ENCODE measurements around the gene SYDE1. TPM values are rescaled to one million over a fixed set of nuclear protein-coding genes. Genes with fewer than 3 reads are reported as not detected.
"Not testable (repeated sequence)": the region's sequence is repeated elsewhere in the genome, so short reads cannot be mapped to it uniquely, and the experiment has no call there.

The SYDE1 gene
- polyA plus RNA-seq: 1 to 10 TPM in 3 of 4 donors, under 1 TPM in 1; 0.45 to 5.4 (median 3.3) TPM
- long read RNA-seq, donor 1: 0 reads
- long read RNA-seq, donor 2, partial matches to known transcripts: 19 of 27 reads
- long read RNA-seq, donor 2, other reads (novel, unspliced or antisense): 8 of 27 reads
- long read RNA-seq, donor 3: 0 reads
- long read RNA-seq, donor 4: 0 reads
- long read RNA-seq, donor 5: 0 reads
- long read RNA-seq, donor 6, partial matches to known transcripts: 0 of 2 reads
- long read RNA-seq, donor 6, other reads (novel, unspliced or antisense): 0 of 2 reads
- long read RNA-seq, donor 7, transcript SYDE1-201 (8 exons, 3,264 nt): major isoform, 8 of 12 reads
- long read RNA-seq, donor 7, partial matches to known transcripts: 0 of 12 reads
- long read RNA-seq, donor 7, other reads (novel, unspliced or antisense): 0 of 12 reads
- long read RNA-seq, donor 8, partial matches to known transcripts: 0 of 1 reads
- long read RNA-seq, donor 8, other reads (novel, unspliced or antisense): 0 of 1 reads
- long read RNA-seq, donor 9: 0 reads
- long read RNA-seq, donor 10, partial matches to known transcripts: 18 of 59 reads
- long read RNA-seq, donor 10, other reads (novel, unspliced or antisense): 35 of 59 reads

GRCh38 chr19:15107061-15108010, at the start of gene SYDE1:
SYDE1 (plus strand) TSS chr19:15107401; CDS start chr19:15107434, 33 bp downstream.
- peaks cover 0 to 18% (median 0%) of the 10 kb centered on the region in 3 donors for H3K36me3 ChIP-seq (ENCODE audit: control insufficient read depth in 3 of 3, insufficient read depth in 2 of 3, low read depth in 1 of 3, low read length in 3 of 3)
- 2 to 7% (median 4%) methylated on average over 42 to 78 of the region's 78 CpGs for WGBS, 3 donors
- peak within 1 kb of the TSS in 2 of 3 donors; percentile 72 to 86 for H3K27ac ChIP-seq (ENCODE audit: low read depth in 1 of 3, low read length in 2 of 3)
- H3K4me3 ChIP-seq (ENCODE audit: low read depth in 1 of 3, low read length in 3 of 3): peak within 1 kb of the TSS; percentile 32 to 61 (median 58)
- peaks cover 0 to 19% of the 10 kb centered on the region in 2 donors for H3K9me3 ChIP-seq (ENCODE audit: control insufficient read depth in 2 of 2, insufficient read depth in 1 of 2, low read depth in 1 of 2, low read length in 1 of 2)
- no peaks in the 10 kb centered on the region for H3K4me1 ChIP-seq (ENCODE audit: control insufficient read depth in 3 of 3, insufficient read depth in 2 of 3, low read depth in 1 of 3, low read length in 2 of 3)
- DNase-seq (peak in 1 of 2 donors; percentile 36), FAIRE-seq (no peak)
- peaks cover 0 to 36% (median 0%) of the 10 kb centered on the region in 3 donors for H3K27me3 ChIP-seq (ENCODE audit: control insufficient read depth in 3 of 3, insufficient read depth in 3 of 3, low read length in 3 of 3)

- FAIRE-seq: no peak
- H3K4me1 ChIP-seq (ENCODE audit: control insufficient read depth in 3 of 3, insufficient read depth in 2 of 3, low read depth in 1 of 3, low read length in 2 of 3): no peaks in the 10 kb centered on the region
- 86 to 88% (median 86%) methylated on average over 12 of the region's 12 CpGs for WGBS, 3 donors
Observed at GRCh38 chr19:15062036-15062435, 45.2 kb upstream of the SYDE1 start.

GRCh38 chr19:15070386-15070785, 36.8 kb upstream of the SYDE1 start:
- DNase-seq; H3K4me1 ChIP-seq (ENCODE audit: control insufficient read depth in 3 of 3, insufficient read depth in 2 of 3, low read depth in 1 of 3, low read length in 2 of 3); H3K4me3 ChIP-seq (ENCODE audit: low read depth in 1 of 3, low read length in 3 of 3); H3K27ac ChIP-seq (ENCODE audit: low read depth in 1 of 3, low read length in 2 of 3); H3K27me3 ChIP-seq (ENCODE audit: control insufficient read depth in 3 of 3, insufficient read depth in 3 of 3, low read length in 3 of 3); H3K36me3 ChIP-seq (ENCODE audit: control insufficient read depth in 3 of 3, insufficient read depth in 2 of 3, low read depth in 1 of 3, low read length in 3 of 3); H3K9me3 ChIP-seq (ENCODE audit: control insufficient read depth in 2 of 2, insufficient read depth in 1 of 2, low read depth in 1 of 2, low read length in 1 of 2); FAIRE-seq: not testable (repeated sequence)
- WGBS, 3 donors: 55 to 77% (median 62%) methylated on average over 4 of the region's 4 CpGs

More at GRCh38 chr19:15062036-15062435, 45.2 kb upstream of the SYDE1 start:
- Histone ChIP-seq H3K4me3 (ENCODE audit: low read depth in 1 of 3, low read length in 3 of 3) (no peak overlapping the region), H3K9me3 (ENCODE audit: control insufficient read depth in 2 of 2, insufficient read depth in 1 of 2, low read depth in 1 of 2, low read length in 1 of 2) (no peaks in the 10 kb centered on the region), H3K36me3 (ENCODE audit: control insufficient read depth in 3 of 3, insufficient read depth in 2 of 3, low read depth in 1 of 3, low read length in 3 of 3) (no peaks in the 10 kb centered on the region), H3K27ac (ENCODE audit: low read depth in 1 of 3, low read length in 2 of 3) (no peak overlapping the region), H3K27me3 (ENCODE audit: control insufficient read depth in 3 of 3, insufficient read depth in 3 of 3, low read length in 3 of 3) (peaks cover 0 to 6% (median 2%) of the 10 kb centered on the region in 3 donors)
- DNase-seq: no peak

GRCh38 chr19:15072930-15073647, 34.1 kb upstream of the SYDE1 start:
- DNase-seq (no peak), FAIRE-seq (no peak)
- WGBS, 3 donors: 62 to 66% (median 63%) methylated on average over 23 of the region's 23 CpGs
- no peaks in the 10 kb centered on the region for H3K9me3 ChIP-seq (ENCODE audit: control insufficient read depth in 2 of 2, insufficient read depth in 1 of 2, low read depth in 1 of 2, low read length in 1 of 2)
- H3K36me3 ChIP-seq (ENCODE audit: control insufficient read depth in 3 of 3, insufficient read depth in 2 of 3, low read depth in 1 of 3, low read length in 3 of 3): no peaks in the 10 kb centered on the region
- H3K4me3 ChIP-seq (ENCODE audit: low read depth in 1 of 3, low read length in 3 of 3): no peak overlapping the region
- no peak overlapping the region for H3K27ac ChIP-seq (ENCODE audit: low read depth in 1 of 3, low read length in 2 of 3)
- peaks cover 0 to 2% (median 0%) of the 10 kb centered on the region in 3 donors for H3K27me3 ChIP-seq (ENCODE audit: control insufficient read depth in 3 of 3, insufficient read depth in 3 of 3, low read length in 3 of 3)
- H3K4me1 ChIP-seq (ENCODE audit: control insufficient read depth in 3 of 3, insufficient read depth in 2 of 3, low read depth in 1 of 3, low read length in 2 of 3): no peaks in the 10 kb centered on the region

GRCh38 chr19:15074371-15074770, 32.8 kb upstream of the SYDE1 start:
- WGBS, 3 donors: 35 to 65% (median 52%) methylated on average over 2 of the region's 2 CpGs
- FAIRE-seq (no peak), DNase-seq (no peak)
- no peak overlapping the region for H3K27ac ChIP-seq (ENCODE audit: low read depth in 1 of 3, low read length in 2 of 3)
- H3K4me1 ChIP-seq (ENCODE audit: control insufficient read depth in 3 of 3, insufficient read depth in 2 of 3, low read depth in 1 of 3, low read length in 2 of 3): no peaks in the 10 kb centered on the region
- H3K36me3 ChIP-seq (ENCODE audit: control insufficient read depth in 3 of 3, insufficient read depth in 2 of 3, low read depth in 1 of 3, low read length in 3 of 3): no peaks in the 10 kb centered on the region
- H3K4me3 ChIP-seq (ENCODE audit: low read depth in 1 of 3, low read length in 3 of 3): no peak overlapping the region
- H3K9me3 ChIP-seq (ENCODE audit: control insufficient read depth in 2 of 2, insufficient read depth in 1 of 2, low read depth in 1 of 2, low read length in 1 of 2): no peaks in the 10 kb centered on the region
- H3K27me3 ChIP-seq (ENCODE audit: control insufficient read depth in 3 of 3, insufficient read depth in 3 of 3, low read length in 3 of 3): no peaks in the 10 kb centered on the region

GRCh38 chr19:15075806-15076205, 31.4 kb upstream of the SYDE1 start:
- Histone ChIP-seq H3K36me3 (ENCODE audit: control insufficient read depth in 3 of 3, insufficient read depth in 2 of 3, low read depth in 1 of 3, low read length in 3 of 3) (no peaks in the 10 kb centered on the region), H3K27ac (ENCODE audit: low read depth in 1 of 3, low read length in 2 of 3) (no peak overlapping the region), H3K4me3 (ENCODE audit: low read depth in 1 of 3, low read length in 3 of 3) (no peak overlapping the region), H3K27me3 (ENCODE audit: control insufficient read depth in 3 of 3, insufficient read depth in 3 of 3, low read length in 3 of 3) (no peaks in the 10 kb centered on the region), H3K9me3 (ENCODE audit: control insufficient read depth in 2 of 2, insufficient read depth in 1 of 2, low read depth in 1 of 2, low read length in 1 of 2) (no peaks in the 10 kb centered on the region), H3K4me1 (ENCODE audit: control insufficient read depth in 3 of 3, insufficient read depth in 2 of 3, low read depth in 1 of 3, low read length in 2 of 3) (no peaks in the 10 kb centered on the region)
- WGBS, 3 donors: 76 to 79% (median 78%) methylated on average over 4 of the region's 4 CpGs
- no peak for DNase-seq
- FAIRE-seq: no peak

GRCh38 chr19:15080002-15080401, 27.2 kb upstream of the SYDE1 start:
- not testable (repeated sequence) for H3K4me3 ChIP-seq (ENCODE audit: low read depth in 1 of 3, low read length in 3 of 3); H3K4me1 ChIP-seq (ENCODE audit: control insufficient read depth in 3 of 3, insufficient read depth in 2 of 3, low read depth in 1 of 3, low read length in 2 of 3); DNase-seq; H3K36me3 ChIP-seq (ENCODE audit: control insufficient read depth in 3 of 3, insufficient read depth in 2 of 3, low read depth in 1 of 3, low read length in 3 of 3); H3K27me3 ChIP-seq (ENCODE audit: control insufficient read depth in 3 of 3, insufficient read depth in 3 of 3, low read length in 3 of 3); H3K9me3 ChIP-seq (ENCODE audit: control insufficient read depth in 2 of 2, insufficient read depth in 1 of 2, low read depth in 1 of 2, low read length in 1 of 2); H3K27ac ChIP-seq (ENCODE audit: low read depth in 1 of 3, low read length in 2 of 3); FAIRE-seq
- 61 to 68% (median 63%) methylated on average over 4 of the region's 4 CpGs for WGBS, 3 donors
